Spleen (tissue), 11 donors: ENCODE measurements around the gene VSIG2. TPM values are rescaled to one million over a fixed set of nuclear protein-coding genes. Genes with fewer than 3 reads are reported as not detected.

Source experiments
- DNase-seq: peaks from one replicate; pipeline ENCODE4 v3.0.0-alpha.2; 2020
- H3K27ac ChIP-seq, 8 donors: fragments of 200-600 bp; sonication (generic) in 7 of 8; 1 replicate in 4 of 8; 2 replicates in 4 of 8; pipeline versions ENCODE4 v1.5.0 to v1.8.0; 2016 to 2021; ENCODE audit warnings: inconsistent platforms in 4 of 8, mild to moderate bottlenecking in 4 of 8, moderate library complexity in 1 of 8
- H3K27me3 ChIP-seq, 7 donors: fragments of 200-600 bp; sonication (generic) in 6 of 7; replicated peaks in 1 of 7; 1 replicate in 4 of 7; 2 replicates in 3 of 7; pipeline versions ENCODE4 v1.5.0 to v1.8.0; 2016 to 2021; ENCODE audit warnings: inconsistent platforms in 3 of 7, mild to moderate bottlenecking in 1 of 7
- H3K36me3 ChIP-seq, 6 donors: fragments of 200-600 bp; sonication (generic) in 5 of 6; 1 replicate in 4 of 6; 2 replicates in 2 of 6; pipeline versions ENCODE4 v1.5.0 to v1.8.0; 2016 to 2021; ENCODE audit warnings: inconsistent platforms in 2 of 6
- H3K4me1 ChIP-seq, 6 donors: fragments of 200-600 bp; sonication (generic) in 5 of 6; 1 replicate in 3 of 6; 2 replicates in 3 of 6; pipeline versions ENCODE4 v1.5.0 to v1.8.0; 2016 to 2021; ENCODE audit warnings: inconsistent platforms in 3 of 6
- H3K4me3 ChIP-seq, 8 donors: fragments of 200-600 bp; sonication (generic) in 7 of 8; 1 replicate in 4 of 8; 2 replicates in 4 of 8; pipeline versions ENCODE4 v1.5.0 to v1.8.0; 2016 to 2021; ENCODE audit warnings: inconsistent platforms in 4 of 8, mild to moderate bottlenecking in 4 of 8, moderate library complexity in 2 of 8
- H3K9me3 ChIP-seq, 8 donors: fragments of 200-600 bp; sonication (generic) in 7 of 8; 1 replicate in 4 of 8; 2 replicates in 4 of 8; pipeline versions ENCODE4 v1.5.0 to v1.8.0; 2016 to 2021; ENCODE audit warnings: inconsistent platforms in 4 of 8
- CTCF ChIP-seq, 11 experiments: fragments of 200-600 bp in 7 of 11; fragments of 450-650 bp in 4 of 11; sonication (generic) in 4 of 11; IDR thresholded peaks in 8 of 11; conservative IDR thresholded peaks in 3 of 11; 1 replicate in 7 of 11; 2 replicates in 4 of 11; pipeline versions ENCODE4 v1.4.0 to v1.8.0; 2016 to 2021; ENCODE audit warnings: antibody characterized with exemption in 11 of 11, inconsistent platforms in 4 of 11, mild to moderate bottlenecking in 1 of 11
- POLR2A ChIP-seq, 3 donors: fragments of 450-650 bp; IDR thresholded peaks; one replicate each; pipeline ENCODE4 v1.5.1; 2017; ENCODE audit warnings: antibody characterized with exemption in 3 of 3, mild to moderate bottlenecking in 1 of 3
- POLR2AphosphoS5 ChIP-seq, 3 donors: sonication (generic); formaldehyde crosslinking; IDR thresholded peaks; one replicate each; pipeline ENCODE4 v1.5.1; 2017; ENCODE audit warnings: antibody characterized with exemption in 3 of 3
- WGBS, 5 donors: extraction: QIAGEN DNeasy Blood & Tissue Kit in 3 of 5; methylation state at CpG; one replicate each; pipeline versions ENCODE4 v1.1.5 to v1.1.7; 2013 to 2018; 5-methylcytosine and 5-hydroxymethylcytosine counted together
- intact Hi-C: fragments of 100-400 bp; cut with DNase I; formaldehyde crosslinking; loops from one replicate; pipeline ENCODE4 v1.15.0; 2023; ENCODE audit warnings: low total_unique reads
- polyA plus RNA-seq, 3 donors: library from polyadenylated mRNA; stranded (reverse); fragments of 200-250 nt; gene quantifications; one replicate each; pipeline ENCODE4 v1.2.1, GENCODE V29; 2013
- total RNA-seq, 7 donors: library from RNA; depleted of rRNA in 3 of 7; stranded (reverse); fragments of >200 nt in 3 of 7; fragmentation: NEBNext Ultra II Directional in 4 of 7; extraction: Animal tissue kit (Norgen Biotek cat#: 25700) in 4 of 7; gene quantifications; one replicate each; pipeline versions ENCODE4 v1.1.0 to v1.2.1, GENCODE V29; 2016 to 2021
- donor health status: healthy with polysubstance abuse.
- donor health status: DM: no; HTN: no; CAD: no; lungs with moderate emphysema.
- donor health status: DM: no; HTN: no; CAD: no.
- donor health status: Bipolar disorder and iron deficiency.
- donor health status: healthy.
- donor health status: DM: no; HTN: no; CAD: no.
- donor health status: DM: yes; HTN: yes; CAD: no.

The VSIG2 gene
- total and polyA plus RNA-seq, 10 donors: 0.43 to 2.1 (median 1.2) TPM; not detected in 3

GRCh38 chr11:124745270-124745834 lies 6.7 kb downstream of the VSIG2 start:
- intact Hi-C loops: no loop called here

GRCh38 chr11:124743050-124743449 lies 9.0 kb downstream of the VSIG2 start:
- Histone ChIP-seq H3K4me3 (no peak overlapping the region), H3K4me1 (peaks cover 15 to 64% (median 42%) of the 10 kb centered on the region in 6 donors), H3K36me3 (no peaks in the 10 kb centered on the region), H3K27me3 (peaks cover 0 to 36% (median 0%) of the 10 kb centered on the region in 7 donors), H3K27ac (no peak overlapping the region), H3K9me3 (no peaks in the 10 kb centered on the region)
- intact Hi-C loops: no loop called here
- peak; percentile 73 for DNase-seq
- WGBS, 5 donors: 88 to 95% (median 90%) methylated on average over 6 of the region's 6 CpGs
- TF ChIP-seq POLR2A (IDR thresholded peaks at IDR 0.05) (no peak), CTCF (IDR thresholded peaks at IDR 0.05 in 8 of 11, conservative IDR thresholded peaks at IDR 0.05 in 3 of 11) (no peak), POLR2AphosphoS5 (IDR thresholded peaks at IDR 0.05) (no peak)

More at GRCh38 chr11:124745270-124745834, 6.7 kb downstream of the VSIG2 start:
- peaks cover 0 to 21% (median 0%) of the 10 kb centered on the region in 7 donors for H3K27me3 ChIP-seq
- peaks cover 6 to 71% (median 52%) of the 10 kb centered on the region in 6 donors for H3K4me1 ChIP-seq
- peak overlapping the region in 4 of 8 donors; percentile 58 to 80 (median 65) for H3K4me3 ChIP-seq
- TF ChIP-seq POLR2AphosphoS5 (IDR thresholded peaks at IDR 0.05) (no peak), POLR2A (IDR thresholded peaks at IDR 0.05) (no peak), CTCF (IDR thresholded peaks at IDR 0.05 in 8 of 11, conservative IDR thresholded peaks at IDR 0.05 in 3 of 11) (no peak)
- H3K9me3 ChIP-seq: no peaks in the 10 kb centered on the region
- peak overlapping the region in 1 of 8 donors; percentile 87 for H3K27ac ChIP-seq
- peak; percentile 81 for DNase-seq
- no peaks in the 10 kb centered on the region for H3K36me3 ChIP-seq
- WGBS, 5 donors: 79 to 86% (median 84%) methylated on average over 41 to 44 of the region's 44 CpGs

GRCh38 chr11:124742555-124742954 lies 9.5 kb downstream of the VSIG2 start:
- no peak for DNase-seq
- intact Hi-C loops: no loop called here
- peaks cover 15 to 59% (median 37%) of the 10 kb centered on the region in 6 donors for H3K4me1 ChIP-seq
- no peak overlapping the region for H3K27ac ChIP-seq
- H3K27me3 ChIP-seq: peaks cover 0 to 36% (median 0%) of the 10 kb centered on the region in 7 donors
- WGBS, 5 donors: 75 to 94% (median 86%) methylated on average over 2 of the region's 2 CpGs
- no peak overlapping the region for H3K4me3 ChIP-seq
- H3K9me3 ChIP-seq: no peaks in the 10 kb centered on the region
- TF ChIP-seq CTCF (IDR thresholded peaks at IDR 0.05 in 8 of 11, conservative IDR thresholded peaks at IDR 0.05 in 3 of 11) (no peak), POLR2AphosphoS5 (IDR thresholded peaks at IDR 0.05) (no peak), POLR2A (IDR thresholded peaks at IDR 0.05) (no peak)
- no peaks in the 10 kb centered on the region for H3K36me3 ChIP-seq

- 1 to 2% (median 2%) methylated on average over 29 to 37 of the region's 37 CpGs for WGBS, 5 donors
- Histone ChIP-seq H3K27me3 (peaks cover 0 to 33% (median 0%) of the 10 kb centered on the region in 7 donors), H3K36me3 (no peaks in the 10 kb centered on the region), H3K9me3 (no peaks in the 10 kb centered on the region), H3K4me3 (peak overlapping the region; percentile 51 to 79 (median 61)), H3K27ac (peak overlapping the region in 4 of 8 donors; percentile 32 to 73 (median 52)), H3K4me1 (peaks cover 9 to 50% (median 19%) of the 10 kb centered on the region in 6 donors)
- TF ChIP-seq CTCF (IDR thresholded peaks at IDR 0.05 in 8 of 11, conservative IDR thresholded peaks at IDR 0.05 in 3 of 11) (peak; percentile 34 to 76 (median 61)), POLR2A (IDR thresholded peaks at IDR 0.05) (no peak), POLR2AphosphoS5 (IDR thresholded peaks at IDR 0.05) (peak in 1 of 3 donors; percentile 43)
- DNase-seq: peak; percentile 87
- intact Hi-C loops: no loop called here
These were observed 11.7 kb downstream of the VSIG2 start for GRCh38 chr11:124740277-124740882.
